ENCODE results near the gene GORASP1. TPM values are rescaled to one million over a fixed set of nuclear protein-coding genes. Genes with fewer than 3 reads are reported as not detected.

Gene GORASP1
- total RNA-seq, 1 experiment from 2014 or later = 39.4 TPM

DNA sequence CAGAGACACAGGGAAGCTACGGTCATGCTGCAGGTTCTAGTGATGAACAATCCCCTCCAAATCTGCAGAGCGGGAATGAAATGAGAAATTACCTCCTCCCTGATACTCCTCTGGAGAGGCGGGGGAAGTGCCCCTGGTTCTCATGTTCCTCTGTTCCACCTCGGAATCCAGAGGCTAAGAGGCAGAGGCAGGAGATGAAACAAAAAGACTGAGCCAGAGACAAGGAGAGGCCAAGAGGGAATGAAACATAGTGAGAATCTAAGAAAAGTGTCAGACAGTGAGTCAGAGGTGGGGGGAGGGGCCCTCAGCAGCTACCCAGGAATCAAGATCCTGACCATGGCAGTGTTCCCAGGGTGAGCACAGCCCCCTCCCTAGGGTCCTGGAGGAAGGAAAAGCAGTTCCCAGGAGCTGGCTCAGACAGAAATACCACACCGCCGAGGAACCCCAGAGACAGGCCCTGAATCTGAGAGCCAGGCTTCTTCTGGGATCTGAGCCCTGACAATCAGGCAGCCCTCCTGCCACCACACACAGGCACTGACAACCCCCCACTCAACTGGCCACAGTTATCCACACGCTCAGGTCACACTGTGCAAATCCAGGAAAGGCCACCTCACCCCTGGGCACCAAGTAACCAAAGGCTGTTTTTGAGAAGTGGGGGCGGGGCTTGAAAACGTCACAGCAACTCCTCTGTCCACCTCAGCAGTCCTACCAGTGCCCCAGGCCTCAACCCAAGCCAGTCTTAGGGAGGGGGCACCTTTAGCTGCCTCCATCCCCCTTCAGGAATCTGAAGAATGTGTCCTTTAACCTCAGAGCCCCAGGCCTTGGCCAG lies 43.6 kb upstream of the GORASP1 start:
- ChIA-PET CTCF (no interaction called here), POLR2A (no interaction called here)
- peak overlapping the region; percentile 67 to 75 for H3K4me3 ChIP-seq (ENCODE audit: low read depth in 2 of 2, low read length in 2 of 2)
- peak overlapping the region; percentile 49; the same call in 1 of the 2 replicates for H3K27ac ChIP-seq (ENCODE audit: low read length)
- no TSS peak for BruUV-seq (replicated peaks)
- in situ Hi-C loops (cut with HindIII; ENCODE audit: low pct_unique_long_range_greater_than_20kb, low sequenced_read_pairs) (no loop called here), intact Hi-C loops (cut with micrococcal nuclease; ENCODE audit: unreplicated experiment) (no loop called here)
- H3K27me3 ChIP-seq (ENCODE audit: control insufficient read depth, insufficient read depth, low read length) = no peaks in the 10 kb centered on the region
- no peaks in the 10 kb centered on the region for H3K9me3 ChIP-seq (ENCODE audit: control insufficient read depth, insufficient read depth, low read depth, low read length)
- DNase-seq (ENCODE audit: low read depth, low spot score) (no peak), ATAC-seq (0 out of 2 replicates have a peak, but pooled peaks have one; percentile 2)
- TF ChIP-seq POLR2AphosphoS5 (IDR thresholded peaks at IDR 0.05; ENCODE audit: low read depth, low read length) (no peak), REST (IDR thresholded peaks at IDR 0.05; ENCODE audit: insufficient read depth in 1 of 2, low read depth in 2 of 2, low read length in 1 of 2) (no peak), TCF7L2 (IDR thresholded peaks at IDR 0.05; ENCODE audit: low read depth, low read length) (no peak), SIN3A (IDR thresholded peaks at IDR 0.05; ENCODE audit: borderline replicate concordance, insufficient read depth, low read depth, low read length) (no peak)
- TF ChIP-seq, protein P1, sequence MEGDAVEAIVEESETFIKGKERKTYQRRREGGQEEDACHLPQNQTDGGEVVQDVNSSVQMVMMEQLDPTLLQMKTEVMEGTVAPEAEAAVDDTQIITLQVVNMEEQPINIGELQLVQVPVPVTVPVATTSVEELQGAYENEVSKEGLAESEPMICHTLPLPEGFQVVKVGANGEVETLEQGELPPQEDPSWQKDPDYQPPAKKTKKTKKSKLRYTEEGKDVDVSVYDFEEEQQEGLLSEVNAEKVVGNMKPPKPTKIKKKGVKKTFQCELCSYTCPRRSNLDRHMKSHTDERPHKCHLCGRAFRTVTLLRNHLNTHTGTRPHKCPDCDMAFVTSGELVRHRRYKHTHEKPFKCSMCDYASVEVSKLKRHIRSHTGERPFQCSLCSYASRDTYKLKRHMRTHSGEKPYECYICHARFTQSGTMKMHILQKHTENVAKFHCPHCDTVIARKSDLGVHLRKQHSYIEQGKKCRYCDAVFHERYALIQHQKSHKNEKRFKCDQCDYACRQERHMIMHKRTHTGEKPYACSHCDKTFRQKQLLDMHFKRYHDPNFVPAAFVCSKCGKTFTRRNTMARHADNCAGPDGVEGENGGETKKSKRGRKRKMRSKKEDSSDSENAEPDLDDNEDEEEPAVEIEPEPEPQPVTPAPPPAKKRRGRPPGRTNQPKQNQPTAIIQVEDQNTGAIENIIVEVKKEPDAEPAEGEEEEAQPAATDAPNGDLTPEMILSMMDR (IDR thresholded peaks at IDR 0.05) = no peak
- H3K36me3 ChIP-seq (ENCODE audit: control insufficient read depth, insufficient read depth, low read length) = no peaks in the 10 kb centered on the region
- peaks cover 64% of the 10 kb centered on the region for H3K4me1 ChIP-seq (ENCODE audit: control insufficient read depth, insufficient read depth, low read length)

DNA sequence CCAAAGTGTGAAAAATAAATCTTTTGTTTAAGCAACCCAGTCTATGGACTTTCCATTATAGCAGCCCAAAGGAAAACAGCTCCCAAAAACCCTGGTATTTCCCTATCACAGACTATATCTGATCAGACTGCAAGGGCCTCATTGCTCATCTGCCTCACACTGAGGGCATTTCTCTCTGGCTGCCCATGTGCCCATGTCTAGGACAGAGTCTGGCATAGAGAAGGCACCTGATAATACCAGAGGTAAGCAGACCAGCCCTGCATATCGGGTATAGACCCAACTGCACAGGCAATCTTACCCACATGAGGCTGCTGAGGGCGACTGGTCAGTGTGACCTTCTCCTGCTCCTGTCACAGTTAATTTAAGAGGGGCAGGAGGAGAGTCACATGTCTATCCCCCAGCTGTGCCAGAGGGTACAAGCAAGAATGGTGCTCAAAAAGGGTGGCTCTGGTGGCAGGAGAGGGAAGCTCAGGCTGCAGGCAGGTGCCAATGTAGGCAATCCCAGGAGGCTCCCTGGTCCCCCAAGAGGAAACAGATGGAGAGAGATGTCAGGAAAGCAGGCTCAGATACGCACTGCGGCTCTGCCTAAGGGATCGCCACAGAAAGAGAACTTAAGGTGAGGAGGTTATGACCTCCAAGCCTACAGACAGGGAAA lies 42.8 kb upstream of the GORASP1 start:
- BruUV-seq (replicated peaks) = no TSS peak
- in situ Hi-C loops (cut with HindIII; ENCODE audit: low pct_unique_long_range_greater_than_20kb, low sequenced_read_pairs) (no loop called here), intact Hi-C loops (cut with micrococcal nuclease; ENCODE audit: unreplicated experiment) (no loop called here)
- Histone ChIP-seq H3K4me3 (ENCODE audit: low read depth in 2 of 2, low read length in 2 of 2) (peak overlapping the region; percentile 67 to 75; a peak in 3 of 4 replicates), H3K27ac (ENCODE audit: low read length) (peak overlapping the region; percentile 49; the same call in 1 of the 2 replicates), H3K4me1 (ENCODE audit: control insufficient read depth, insufficient read depth, low read length) (peaks cover 64% of the 10 kb centered on the region), H3K36me3 (ENCODE audit: control insufficient read depth, insufficient read depth, low read length) (no peaks in the 10 kb centered on the region; the same call in 1 of the 2 replicates), H3K27me3 (ENCODE audit: control insufficient read depth, insufficient read depth, low read length) (no peaks in the 10 kb centered on the region), H3K9me3 (ENCODE audit: control insufficient read depth, insufficient read depth, low read depth, low read length) (no peaks in the 10 kb centered on the region)
- ChIA-PET CTCF (no interaction called here), POLR2A (no interaction called here)
- no peak for ATAC-seq
- no peak for DNase-seq (ENCODE audit: low read depth, low spot score)
- no peak for TF ChIP-seq REST (IDR thresholded peaks at IDR 0.05; ENCODE audit: insufficient read depth in 1 of 2, low read depth in 2 of 2, low read length in 1 of 2)
- TF ChIP-seq SIN3A (IDR thresholded peaks at IDR 0.05; ENCODE audit: borderline replicate concordance, insufficient read depth, low read depth, low read length) = no peak
- TF ChIP-seq, protein P1 (IDR thresholded peaks at IDR 0.05) = no peak
- TF ChIP-seq TCF7L2 (IDR thresholded peaks at IDR 0.05; ENCODE audit: low read depth, low read length) = no peak
- no peak for TF ChIP-seq POLR2AphosphoS5 (IDR thresholded peaks at IDR 0.05; ENCODE audit: low read depth, low read length)
